WERI-Rb-1 (cell line): ENCODE data around the gene TMEM178A.

Source experiments
- DNase-seq: peaks from one replicate; pipeline ENCODE4 v3.0.0-alpha.2; 2020
- H3K27ac ChIP-seq: fragments of 250-450 bp; sonication (Bioruptor Pico); 2 replicates; pipeline ENCODE4 v1.5.1; 2020; ENCODE audit warnings: mild to moderate bottlenecking, moderate library complexity
- H3K27me3 ChIP-seq: fragments of 250-450 bp; sonication (Bioruptor Pico); 2 replicates; pipeline ENCODE4 v1.5.1; 2021; ENCODE audit warnings: mild to moderate bottlenecking, low read depth, moderate library complexity; ENCODE audit not compliant: insufficient read depth, severe bottlenecking
- H3K36me3 ChIP-seq: fragments of 250-450 bp; sonication (Bioruptor Pico); 2 replicates; pipeline ENCODE4 v1.5.1; 2020; ENCODE audit warnings: mild to moderate bottlenecking, moderate library complexity
- H3K4me3 ChIP-seq: 2 replicates; pipeline ENCODE4 v1.5.1; 2011; ENCODE audit warnings: low read depth, mild to moderate bottlenecking, control low read depth, low read length
- H3K9me3 ChIP-seq: fragments of 250-450 bp; sonication (Bioruptor Pico); 2 replicates; pipeline ENCODE4 v1.5.1; 2021; ENCODE audit warnings: mild to moderate bottlenecking, moderate library complexity; ENCODE audit not compliant: severe bottlenecking
- TF ChIP-seq, protein P1 (sequence below): IDR thresholded peaks from 2 replicates; pipeline ENCODE4 v1.5.1; 2011; ENCODE audit warnings: low read depth, mild to moderate bottlenecking, control low read depth, inconsistent platforms, low read length

Gene TMEM178A

DNA sequence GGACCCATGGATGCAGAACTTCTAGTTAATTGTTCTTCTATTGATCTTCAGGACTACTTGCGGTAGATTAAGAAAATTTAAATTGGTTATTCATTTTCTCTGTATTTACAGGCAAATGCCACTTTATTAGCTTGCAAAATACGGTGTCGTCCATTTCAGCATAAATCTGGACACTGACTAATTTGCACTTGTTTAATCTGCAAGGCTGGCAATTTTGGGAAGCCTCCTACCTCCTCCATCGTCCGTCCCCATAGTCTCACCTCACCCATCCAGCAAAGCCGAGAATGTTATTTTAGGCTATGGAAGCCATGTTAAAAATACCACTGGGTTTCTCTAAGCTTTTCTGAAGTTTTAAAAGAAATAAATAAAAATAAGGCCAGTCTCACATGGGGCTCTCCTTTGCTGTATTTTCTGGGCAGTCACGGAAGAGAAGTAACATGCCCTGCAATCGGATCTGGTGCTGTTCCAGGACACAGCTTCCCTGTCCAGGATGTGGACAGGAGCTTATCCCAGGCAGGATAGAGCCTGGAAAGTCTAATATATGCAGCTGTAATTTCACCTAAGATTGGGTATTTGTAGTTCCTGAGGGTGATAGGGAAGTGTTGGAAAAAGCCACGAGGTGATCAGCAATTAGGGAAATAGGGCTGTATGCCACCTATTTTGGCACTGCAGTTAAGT lies 17.4 kb downstream of the TMEM178A start:
- TF ChIP-seq, protein P1, sequence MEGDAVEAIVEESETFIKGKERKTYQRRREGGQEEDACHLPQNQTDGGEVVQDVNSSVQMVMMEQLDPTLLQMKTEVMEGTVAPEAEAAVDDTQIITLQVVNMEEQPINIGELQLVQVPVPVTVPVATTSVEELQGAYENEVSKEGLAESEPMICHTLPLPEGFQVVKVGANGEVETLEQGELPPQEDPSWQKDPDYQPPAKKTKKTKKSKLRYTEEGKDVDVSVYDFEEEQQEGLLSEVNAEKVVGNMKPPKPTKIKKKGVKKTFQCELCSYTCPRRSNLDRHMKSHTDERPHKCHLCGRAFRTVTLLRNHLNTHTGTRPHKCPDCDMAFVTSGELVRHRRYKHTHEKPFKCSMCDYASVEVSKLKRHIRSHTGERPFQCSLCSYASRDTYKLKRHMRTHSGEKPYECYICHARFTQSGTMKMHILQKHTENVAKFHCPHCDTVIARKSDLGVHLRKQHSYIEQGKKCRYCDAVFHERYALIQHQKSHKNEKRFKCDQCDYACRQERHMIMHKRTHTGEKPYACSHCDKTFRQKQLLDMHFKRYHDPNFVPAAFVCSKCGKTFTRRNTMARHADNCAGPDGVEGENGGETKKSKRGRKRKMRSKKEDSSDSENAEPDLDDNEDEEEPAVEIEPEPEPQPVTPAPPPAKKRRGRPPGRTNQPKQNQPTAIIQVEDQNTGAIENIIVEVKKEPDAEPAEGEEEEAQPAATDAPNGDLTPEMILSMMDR = no peak
- no peak overlapping the region for H3K4me3 ChIP-seq
- H3K27me3 ChIP-seq = no peaks in the 10 kb centered on the region
- no peaks in the 10 kb centered on the region for H3K9me3 ChIP-seq
- no peak overlapping the region for H3K27ac ChIP-seq
- H3K36me3 ChIP-seq = no peaks in the 10 kb centered on the region
- DNase-seq = no peak

DNA sequence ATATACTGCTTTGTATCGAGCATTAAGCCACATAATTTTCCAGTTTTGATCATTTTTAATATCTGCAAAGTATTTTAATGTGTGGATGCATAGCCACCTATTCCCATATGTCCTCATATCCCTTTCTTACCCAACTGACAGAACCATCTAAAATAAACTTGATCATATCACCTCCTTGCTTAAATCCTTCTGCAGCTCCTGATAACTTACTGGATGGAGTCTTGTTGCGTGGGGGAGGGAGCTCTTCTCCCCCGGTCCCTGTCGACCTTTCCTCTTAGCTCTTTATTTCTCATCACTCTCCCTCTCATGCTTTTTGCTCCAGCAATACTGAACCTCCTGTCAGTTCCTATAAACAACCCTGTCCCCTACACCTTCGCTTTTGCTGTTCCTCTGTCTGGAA lies 18.7 kb downstream of the TMEM178A start:
- TF ChIP-seq, protein P1 = no peak
- Histone ChIP-seq H3K36me3 (no peaks in the 10 kb centered on the region), H3K9me3 (no peaks in the 10 kb centered on the region), H3K27ac (no peak overlapping the region), H3K27me3 (no peaks in the 10 kb centered on the region), H3K4me3 (no peak overlapping the region)
- no peak for DNase-seq

DNA sequence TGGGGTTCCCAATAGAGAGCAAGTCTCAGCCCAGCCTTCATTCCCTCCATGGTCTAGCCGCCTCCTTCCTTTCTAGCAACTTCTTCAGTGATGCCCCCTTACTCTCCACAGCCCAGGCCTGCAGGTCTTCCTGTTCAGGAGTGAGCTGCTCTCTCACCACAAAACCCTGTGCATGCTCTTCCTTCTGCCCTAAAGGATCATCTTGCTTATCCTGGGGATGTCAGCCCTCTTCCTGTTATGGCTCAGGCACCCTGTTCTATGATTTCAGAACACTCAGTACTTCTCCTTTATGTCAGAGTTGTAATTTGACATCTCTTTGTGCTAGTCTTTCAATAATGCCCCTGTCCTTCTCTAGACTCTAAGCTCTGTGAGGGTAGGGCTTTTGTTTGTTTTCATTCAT lies 19.4 kb downstream of the TMEM178A start:
- Histone ChIP-seq H3K4me3 (no peak overlapping the region), H3K9me3 (no peaks in the 10 kb centered on the region), H3K27me3 (no peaks in the 10 kb centered on the region), H3K27ac (no peak overlapping the region), H3K36me3 (no peaks in the 10 kb centered on the region)
- TF ChIP-seq, protein P1 = no peak
- no peak for DNase-seq

DNA sequence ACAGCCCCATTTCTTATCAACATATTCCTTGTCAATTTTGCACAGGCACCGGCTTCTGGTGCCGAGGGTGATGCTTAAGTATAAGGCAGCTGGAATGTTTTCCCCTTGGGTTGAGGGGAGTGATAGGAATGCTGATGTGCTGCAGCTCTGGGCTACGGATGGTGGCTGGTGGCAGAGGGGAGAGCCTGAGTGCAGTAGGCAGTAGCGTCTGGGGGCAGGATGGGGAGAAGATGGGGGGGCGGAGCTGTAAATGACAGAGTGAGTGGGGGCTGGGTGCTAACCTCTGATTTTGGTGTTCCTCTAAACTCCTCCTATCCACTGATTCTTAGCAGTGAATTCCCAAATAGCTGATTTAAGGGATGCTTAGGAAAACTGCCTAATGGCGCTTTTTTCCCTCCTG lies 20.7 kb downstream of the TMEM178A start:
- H3K27me3 ChIP-seq = no peaks in the 10 kb centered on the region
- H3K4me3 ChIP-seq = no peak overlapping the region
- no peak for DNase-seq
- H3K36me3 ChIP-seq = no peaks in the 10 kb centered on the region
- no peak overlapping the region for H3K27ac ChIP-seq
- no peaks in the 10 kb centered on the region for H3K9me3 ChIP-seq
- TF ChIP-seq, protein P1 = no peak

DNA sequence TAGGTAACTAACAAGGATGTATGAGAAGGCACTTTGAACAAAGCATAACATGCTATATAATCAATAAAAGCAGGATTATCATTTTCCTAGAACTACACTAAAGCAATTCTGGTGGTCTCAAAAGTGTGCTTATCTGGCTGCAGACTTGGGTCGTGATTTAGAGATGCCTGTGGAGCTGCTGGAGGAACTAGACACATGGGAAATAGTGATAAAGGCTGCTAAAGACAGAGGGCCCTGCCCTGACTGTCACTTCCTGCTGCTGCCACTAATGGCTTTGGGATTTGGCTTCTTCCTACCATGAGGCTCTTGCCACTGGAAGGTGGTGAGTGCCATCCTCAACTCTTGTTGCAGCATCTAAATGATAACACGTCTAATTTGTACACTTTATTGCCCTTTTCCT lies 22.5 kb downstream of the TMEM178A start:
- Histone ChIP-seq H3K9me3 (no peaks in the 10 kb centered on the region), H3K36me3 (no peaks in the 10 kb centered on the region), H3K27ac (no peak overlapping the region), H3K27me3 (no peaks in the 10 kb centered on the region), H3K4me3 (no peak overlapping the region)
- DNase-seq = no peak
- TF ChIP-seq, protein P1 = no peak

DNA sequence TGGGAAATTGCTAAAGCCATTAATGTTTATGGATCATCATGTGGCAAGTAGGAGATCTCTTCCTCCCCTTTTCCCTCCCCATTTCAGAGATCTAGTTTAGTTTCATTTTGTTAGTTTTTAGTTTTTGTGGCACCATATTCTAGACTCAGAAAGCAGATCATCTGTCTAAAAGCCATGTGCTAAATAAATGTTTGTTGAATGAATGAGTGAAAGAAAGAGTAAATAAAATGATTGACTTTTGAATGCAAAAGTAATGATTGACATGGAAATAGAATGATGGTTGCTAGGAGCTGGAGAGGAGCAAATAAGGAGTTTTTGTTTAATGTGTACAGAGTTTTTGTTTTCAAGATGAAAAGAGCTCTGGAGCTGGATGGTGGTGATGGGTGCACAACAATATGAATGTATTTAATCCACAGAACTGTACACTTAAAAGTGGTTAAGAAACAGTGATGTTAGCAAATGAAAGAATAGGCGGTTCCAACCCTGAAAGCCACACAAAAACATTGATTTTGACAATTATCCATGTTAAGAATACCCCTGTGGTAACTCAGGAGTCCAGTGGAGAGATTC lies 23.6 kb downstream of the TMEM178A start:
- H3K27ac ChIP-seq = no peak overlapping the region
- TF ChIP-seq, protein P1 = no peak
- H3K4me3 ChIP-seq = no peak overlapping the region
- H3K9me3 ChIP-seq = no peaks in the 10 kb centered on the region
- no peak for DNase-seq
- H3K27me3 ChIP-seq = no peaks in the 10 kb centered on the region
- no peaks in the 10 kb centered on the region for H3K36me3 ChIP-seq
